GM12878 (cell line): ENCODE results near the gene NEU4. TPM values are rescaled to one million over a fixed set of nuclear protein-coding genes. Genes with fewer than 3 reads are reported as not detected.

Experiments used
- ATAC-seq: fragments of 200-7000 bp; cut with Tn5 transposase; 3 replicates; pipeline ENCODE4 v1.9.1; 2020; ENCODE audit warnings: mild to moderate bottlenecking, moderate library complexity
- BruUV-seq: library from RNA; stranded (reverse); fragments of 400-500 nt; replicated peaks from 2 replicates; lab custom pipeline; 2021; lab: Mats Ljungman, UMichigan
- CTCF ChIA-PET: fragments of 300-600 bp; sonication (Branson Sonifier 250); formaldehyde crosslinking; extraction: SDS; loops from one replicate; lab custom pipeline; 2021; ENCODE audit warnings: inconsistent platforms; lab: Yijun Ruan, JAX
- POLR2A ChIA-PET: fragments of 350-600 bp; formaldehyde crosslinking; extraction: SDS; loops from one replicate; lab custom pipeline; 2021; ENCODE audit warnings: inconsistent platforms; lab: Charles Lee
- RAD21 ChIA-PET: fragments of 300-600 bp; sonication (Branson Sonifier 250); formaldehyde crosslinking; loops from one replicate; lab custom pipeline; 2023; ENCODE audit warnings: antibody characterized with exemption; ENCODE audit not compliant: unreplicated experiment; lab: Charles Lee
- SMC1A ChIA-PET: fragments of 300-600 bp; sonication (Branson Sonifier 250); formaldehyde crosslinking; loops from one replicate; lab custom pipeline; 2023; ENCODE audit not compliant: unreplicated experiment, uncharacterized antibody; lab: Charles Lee
- DNase-seq: peaks from one replicate; pipeline ENCODE4 v3.0.0-alpha.2; 2011; ENCODE audit warnings: low read depth, low spot score
- FAIRE-seq: peaks from 3 replicates; lab custom pipeline; 2011; peaks lifted over from hg19 to GRCh38; lab: Jason Lieb, UNC
- H2AFZ ChIP-seq: 2 replicates; pipeline ENCODE4 v1.6.0; 2011; ENCODE audit warnings: low read depth, low read length, control low read depth; ENCODE audit not compliant: control insufficient read depth
- H3K27ac ChIP-seq: 2 replicates; pipeline ENCODE4 v1.5.1; 2011; ENCODE audit warnings: control low read depth; ENCODE audit not compliant: control insufficient read depth, insufficient read depth
- H3K27me3 ChIP-seq, 2 experiments: replicated peaks in 1 of 2; 2 replicates each; pipeline versions ENCODE4 v1.6.0 to v1.6.1; 2011; ENCODE audit warnings: low read length in 1 of 2; ENCODE audit not compliant: control insufficient read depth in 2 of 2, insufficient read depth in 2 of 2
- H3K36me3 ChIP-seq, 2 experiments: 2 replicates each; pipeline ENCODE4 v1.5.1; 2011; ENCODE audit warnings: low read length in 1 of 2; ENCODE audit not compliant: control insufficient read depth in 2 of 2, insufficient read depth in 2 of 2
- H3K4me1 ChIP-seq: 2 replicates; pipeline ENCODE4 v1.6.1; 2011; ENCODE audit warnings: mild to moderate bottlenecking, low read length, moderate library complexity, mixed read lengths; ENCODE audit not compliant: control insufficient read depth, insufficient read depth
- H3K4me2 ChIP-seq: 2 replicates; pipeline ENCODE4 v1.6.0; 2011; ENCODE audit warnings: control low read depth; ENCODE audit not compliant: control insufficient read depth, insufficient read depth
- H3K4me3 ChIP-seq: fragments of 200-600 bp; sonication (generic); 2 replicates; pipeline ENCODE4 v1.5.1; 2016
- H3K79me2 ChIP-seq: 2 replicates; pipeline ENCODE4 v1.6.0; 2011; ENCODE audit warnings: low read length; ENCODE audit not compliant: control insufficient read depth, insufficient read depth
- H3K9ac ChIP-seq: 2 replicates; pipeline ENCODE4 v1.8.0; 2011; ENCODE audit warnings: low read length, control low read depth, mixed read lengths; ENCODE audit not compliant: control insufficient read depth, insufficient read depth
- H3K9me3 ChIP-seq: replicated peaks from 3 replicates; pipeline ENCODE4 v1.5.1; 2011; ENCODE audit warnings: mild to moderate bottlenecking, low read length; ENCODE audit not compliant: control insufficient read depth, insufficient read depth
- H4K20me1 ChIP-seq: 2 replicates; pipeline ENCODE4 v1.6.0; 2011; ENCODE audit not compliant: control insufficient read depth, insufficient read depth
- BCL11A ChIP-seq: IDR thresholded peaks from 2 replicates; pipeline ENCODE4 v1.6.1; 2011; ENCODE audit warnings: low read depth, low read length
- BHLHE40 ChIP-seq, 2 experiments: fragments of 450-650 bp in 1 of 2; IDR thresholded peaks; 2 replicates each; pipeline ENCODE4 v1.6.1; 2011 to 2017; ENCODE audit warnings: low read depth in 2 of 2, borderline replicate concordance in 1 of 2, improper control_type of control experiment in 1 of 2, low read length in 1 of 2, mild to moderate bottlenecking in 1 of 2
- BMI1 ChIP-seq: fragments of 450-650 bp; IDR thresholded peaks from 2 replicates; pipeline ENCODE4 v1.6.1; 2016; ENCODE audit warnings: mild to moderate bottlenecking, moderate library complexity, borderline replicate concordance
- DPF2 ChIP-seq: fragments of 450-650 bp; IDR thresholded peaks from 2 replicates; pipeline ENCODE4 v1.6.1; 2017; ENCODE audit warnings: mild to moderate bottlenecking
- HDAC6 ChIP-seq: fragments of 200-600 bp; sonication (generic); IDR thresholded peaks from one replicate; pipeline ENCODE4 v1.8.0; 2017; ENCODE audit warnings: antibody characterized with exemption; ENCODE audit not compliant: unreplicated experiment
- MYB ChIP-seq: fragments of 150-350 bp; IDR thresholded peaks from 2 replicates; pipeline ENCODE4 v1.6.1; 2014; ENCODE audit warnings: mild to moderate bottlenecking, low read depth, low read length, borderline replicate concordance
- NFYA ChIP-seq: IDR thresholded peaks from 2 replicates; pipeline ENCODE4 v1.6.1; 2011; ENCODE audit warnings: low read depth, mild to moderate bottlenecking, low read length, improper control_type of control experiment, borderline replicate concordance
- NR2C1 ChIP-seq: fragments of 450-650 bp; IDR thresholded peaks from 2 replicates; pipeline ENCODE4 v1.6.1; 2017; ENCODE audit warnings: antibody characterized with exemption, mild to moderate bottlenecking, moderate library complexity
- NRF1 ChIP-seq: conservative IDR thresholded peaks from 2 replicates; pipeline ENCODE4 v1.6.1; 2011; ENCODE audit warnings: mild to moderate bottlenecking, low read depth, low read length, improper control_type of control experiment
- PAX5 ChIP-seq: IDR thresholded peaks from 2 replicates; pipeline ENCODE4 v1.6.1; 2011; ENCODE audit warnings: low read depth, low read length, borderline replicate concordance
- PML ChIP-seq: IDR thresholded peaks from 2 replicates; pipeline ENCODE4 v1.6.1; 2012; ENCODE audit warnings: low read length, inconsistent platforms
- PRDM15 ChIP-seq: fragments of 450-650 bp; formaldehyde crosslinking; IDR thresholded peaks from 2 replicates; pipeline ENCODE4 v1.4.0; 2020; ENCODE audit warnings: mild to moderate bottlenecking, moderate library complexity
- TAF1 ChIP-seq: IDR thresholded peaks from 2 replicates; pipeline ENCODE4 v1.6.1; 2011; ENCODE audit warnings: mild to moderate bottlenecking, low read depth, low read length, borderline replicate concordance
- USF2 ChIP-seq: IDR thresholded peaks from 2 replicates; pipeline ENCODE4 v1.6.1; 2011; ENCODE audit warnings: low read depth, low read length, improper control_type of control experiment, borderline replicate concordance
- ZBTB40 ChIP-seq: fragments of 450-650 bp; IDR thresholded peaks from 2 replicates; pipeline ENCODE4 v1.6.1; 2016; ENCODE audit warnings: mild to moderate bottlenecking, moderate library complexity, borderline replicate concordance
- ZSCAN29 ChIP-seq: fragments of 450-650 bp; IDR thresholded peaks from 2 replicates; pipeline ENCODE4 v1.6.1; 2017; ENCODE audit warnings: mild to moderate bottlenecking, moderate library complexity
- WGBS: methylation state at CpG from one replicate; pipeline ENCODE4 v1.1.6; 2016; ENCODE audit warnings: low lambda C conversion rate; ENCODE audit not compliant: insufficient replicate concordance, insufficient coverage; ENCODE audit errors: missing lambda C conversion rate; 5-methylcytosine and 5-hydroxymethylcytosine counted together
- in situ Hi-C: fragments of 300-500 bp; cut with MboI; formaldehyde crosslinking; loops from 9 replicates; pipeline ENCODE4 v1.14.3; 2018; ENCODE audit warnings: mixed read lengths
- intact Hi-C: fragments of 100-400 bp; cut with micrococcal nuclease; formaldehyde crosslinking; loops from one replicate; pipeline ENCODE4 v1.14.2; 2022; ENCODE audit not compliant: unreplicated experiment
- polyA plus RNA-seq, 11 experiments: library from polyadenylated mRNA; depleted of rRNA in 4 of 11; unstranded in 6 of 11; stranded (reverse) in 5 of 11; fragments of >200 nt; fragmentation: Nextera tagmentation in 4 of 11; fragmentation: Illumina TruSeq in 1 of 11; extraction: Ambion mirVana in 4 of 11; extraction: Trizol in 1 of 11; gene quantifications; 1 replicate in 1 of 11; 2 replicates in 10 of 11; pipeline versions ENCODE4 v1.2.1 to v1.2.3, GENCODE V29; 2011 to 2016; ENCODE audit warnings: inconsistent platforms in 2 of 11, missing spikeins in 2 of 11, low read depth in 1 of 11
- total RNA-seq, 4 experiments: library from RNA; depleted of rRNA in 3 of 4; stranded (reverse); fragments of >200 nt in 3 of 4; fragmentation: Illumina TruSeq in 1 of 4; extraction: Trizol in 1 of 4; gene quantifications; 2 replicates each; pipeline versions ENCODE4 v1.2.1 to v1.2.3, GENCODE V29; 2013 to 2021

The NEU4 gene
- total and polyA plus RNA-seq, 10 of the 15 experiments (the other 5 are each of a cell fraction or from before 2014, with no cell fraction given): 0.01 to 0.28 (median 0.14) TPM; not detected in 5

- H4K20me1 ChIP-seq: no peaks in the 10 kb centered on the region
- ChIA-PET CTCF (interaction anchor here (1.0 to 1.5 kb wide), 4 partner anchors 16 to 90 kb away, joined by 3 to 6 read pairs (median 4); partner anchors contain the start of gene NEU4), RAD21 (interaction anchor here (0.6 to 1.3 kb wide), 4 partner anchors 17 to 102 kb away, joined by 3 to 5 read pairs (median 4); partner anchors contain the start of genes DTYMK and ING5), SMC1A (interaction anchor here (0.9 to 2.5 kb wide), 5 partner anchors 15 to 80 kb away, joined by 3 to 7 read pairs (median 4); no protein-coding TSS in a partner anchor), POLR2A (interaction anchor here (0.6 kb wide), 1 partner anchor 10 kb away, joined by 3 read pairs; no protein-coding TSS in a partner anchor)
- intact Hi-C loops (no loop called here), in situ Hi-C loops (no loop called here)
- peak overlapping the region; percentile 32; the same call in 1 of the 2 replicates for H3K9ac ChIP-seq
- peak overlapping the region; percentile 68 for H3K4me2 ChIP-seq
- peak; percentile 74 for DNase-seq
- H3K9me3 ChIP-seq: no peaks in the 10 kb centered on the region; the same call in 2 of the 3 replicates
- H3K4me3 ChIP-seq: no peak overlapping the region
- no TSS peak for BruUV-seq
- peaks cover 19% of the 10 kb centered on the region for H3K4me1 ChIP-seq
- H3K79me2 ChIP-seq: no peaks in the 10 kb centered on the region
- H3K27ac ChIP-seq: peak overlapping the region; percentile 78
- no peaks in the 10 kb centered on the region for H3K36me3 ChIP-seq
- FAIRE-seq: peak; percentile 23
- peak; percentile 96 for ATAC-seq
- 3% methylated on average over 3 of the region's 3 CpGs for WGBS
- H2AFZ ChIP-seq: peak overlapping the region; percentile 13
- H3K27me3 ChIP-seq: no peaks in the 10 kb centered on the region
- TF ChIP-seq HDAC6 (no peak), PML (no peak), MYB (no peak), PRDM15 (no peak), DPF2 (peak; percentile 60; the same call in 1 of the 2 replicates), USF2 (no peak; the same call in 1 of the 2 replicates), NFYA (no peak), NRF1 (no peak), NR2C1 (no peak), BCL11A (peak; percentile 41; the same call in 1 of the 2 replicates), ZBTB40 (no peak), PAX5 (0 out of 2 replicates have a peak, but pooled peaks have one; percentile 70), BHLHE40 (IDR thresholded peaks at IDR 0.05; ENCODE audit: borderline replicate concordance in 1 of 2, low read depth in 2 of 2, low read length in 1 of 2) (no peak), BMI1 (no peak), TAF1 (no peak), ZSCAN29 (no peak)
These were observed 20.4 kb upstream of the NEU4 start for GRCh38 chr2:241788572-241788971.
